Ishikawa (cell line): ENCODE results near the gene POLE4.

Experiments
- CEBPB ChIP-seq: IDR thresholded peaks from 2 replicates; pipeline ENCODE4 v1.6.1; 2012
- CREB1 ChIP-seq: IDR thresholded peaks from 2 replicates; pipeline ENCODE4 v1.6.1; 2012; ENCODE audit warnings: low read depth
- EGR1 ChIP-seq: IDR thresholded peaks from 2 replicates; pipeline ENCODE4 v1.6.1; 2012
- EP300 ChIP-seq: IDR thresholded peaks from 2 replicates; pipeline ENCODE4 v1.6.1; 2012; ENCODE audit warnings: borderline replicate concordance
- FOXM1 ChIP-seq: IDR thresholded peaks from 2 replicates; pipeline ENCODE4 v1.6.1; 2012; ENCODE audit warnings: low read depth, borderline replicate concordance
- MAX ChIP-seq: IDR thresholded peaks from 2 replicates; pipeline ENCODE4 v1.6.1; 2012
- NFIC ChIP-seq: IDR thresholded peaks from 2 replicates; pipeline ENCODE4 v1.6.1; 2012
- RAD21 ChIP-seq: IDR thresholded peaks from 2 replicates; pipeline ENCODE4 v1.6.1; 2012; ENCODE audit warnings: low read depth
- TAF1 ChIP-seq: IDR thresholded peaks from 2 replicates; pipeline ENCODE4 v1.6.1; 2012; ENCODE audit warnings: low read depth, mild to moderate bottlenecking
- TCF12 ChIP-seq: IDR thresholded peaks from 2 replicates; pipeline ENCODE4 v1.6.1; 2012; ENCODE audit warnings: low read depth
- TEAD4 ChIP-seq: IDR thresholded peaks from 2 replicates; pipeline ENCODE4 v1.6.1; 2012
- USF1 ChIP-seq: IDR thresholded peaks from 2 replicates; pipeline ENCODE4 v1.6.1; 2012
- YY1 ChIP-seq: IDR thresholded peaks from 2 replicates; pipeline ENCODE4 v1.6.1; 2012; ENCODE audit warnings: low read depth
- ZBTB7A ChIP-seq: IDR thresholded peaks from 2 replicates; pipeline ENCODE4 v1.6.1; 2012; ENCODE audit warnings: low read depth
- TF ChIP-seq, protein P1 (sequence below): IDR thresholded peaks from 2 replicates; pipeline ENCODE4 v1.6.1; 2012; ENCODE audit warnings: low read depth, mild to moderate bottlenecking

Gene POLE4

GRCh38 chr2:75003276-75003675, 44.8 kb downstream of the POLE4 start:
- TF ChIP-seq, protein P1, sequence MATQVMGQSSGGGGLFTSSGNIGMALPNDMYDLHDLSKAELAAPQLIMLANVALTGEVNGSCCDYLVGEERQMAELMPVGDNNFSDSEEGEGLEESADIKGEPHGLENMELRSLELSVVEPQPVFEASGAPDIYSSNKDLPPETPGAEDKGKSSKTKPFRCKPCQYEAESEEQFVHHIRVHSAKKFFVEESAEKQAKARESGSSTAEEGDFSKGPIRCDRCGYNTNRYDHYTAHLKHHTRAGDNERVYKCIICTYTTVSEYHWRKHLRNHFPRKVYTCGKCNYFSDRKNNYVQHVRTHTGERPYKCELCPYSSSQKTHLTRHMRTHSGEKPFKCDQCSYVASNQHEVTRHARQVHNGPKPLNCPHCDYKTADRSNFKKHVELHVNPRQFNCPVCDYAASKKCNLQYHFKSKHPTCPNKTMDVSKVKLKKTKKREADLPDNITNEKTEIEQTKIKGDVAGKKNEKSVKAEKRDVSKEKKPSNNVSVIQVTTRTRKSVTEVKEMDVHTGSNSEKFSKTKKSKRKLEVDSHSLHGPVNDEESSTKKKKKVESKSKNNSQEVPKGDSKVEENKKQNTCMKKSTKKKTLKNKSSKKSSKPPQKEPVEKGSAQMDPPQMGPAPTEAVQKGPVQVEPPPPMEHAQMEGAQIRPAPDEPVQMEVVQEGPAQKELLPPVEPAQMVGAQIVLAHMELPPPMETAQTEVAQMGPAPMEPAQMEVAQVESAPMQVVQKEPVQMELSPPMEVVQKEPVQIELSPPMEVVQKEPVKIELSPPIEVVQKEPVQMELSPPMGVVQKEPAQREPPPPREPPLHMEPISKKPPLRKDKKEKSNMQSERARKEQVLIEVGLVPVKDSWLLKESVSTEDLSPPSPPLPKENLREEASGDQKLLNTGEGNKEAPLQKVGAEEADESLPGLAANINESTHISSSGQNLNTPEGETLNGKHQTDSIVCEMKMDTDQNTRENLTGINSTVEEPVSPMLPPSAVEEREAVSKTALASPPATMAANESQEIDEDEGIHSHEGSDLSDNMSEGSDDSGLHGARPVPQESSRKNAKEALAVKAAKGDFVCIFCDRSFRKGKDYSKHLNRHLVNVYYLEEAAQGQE: no peak
- TF ChIP-seq USF1 (no peak), MAX (no peak), EGR1 (no peak), TCF12 (no peak), CREB1 (no peak), EP300 (no peak), ZBTB7A (no peak), CEBPB (no peak), YY1 (no peak), RAD21 (no peak), FOXM1 (no peak), TAF1 (no peak), TEAD4 (no peak), NFIC (no peak)

GRCh38 chr2:75003773-75004172, 45.3 kb downstream of the POLE4 start:
- no peak for TF ChIP-seq RAD21
- no peak for TF ChIP-seq NFIC
- TF ChIP-seq USF1: peak; percentile 82
- TF ChIP-seq TCF12: no peak

GRCh38 chr2:75006041-75006440, 47.6 kb downstream of the POLE4 start:
- TF ChIP-seq FOXM1 (no peak), TAF1 (no peak), CREB1 (no peak), NFIC (no peak), RAD21 (no peak), EGR1 (no peak), MAX (no peak), ZBTB7A (no peak), CEBPB (no peak), YY1 (no peak), EP300 (no peak), USF1 (no peak)
- TF ChIP-seq, protein P1: no peak

GRCh38 chr2:75007061-75007460, 48.6 kb downstream of the POLE4 start:
- TF ChIP-seq EP300 (no peak), ZBTB7A (no peak), TEAD4 (no peak), YY1 (no peak), RAD21 (no peak), USF1 (no peak), NFIC (no peak), CEBPB (no peak), TCF12 (no peak), TAF1 (no peak)
- TF ChIP-seq, protein P1: no peak
